Measurements from ENCODE around the gene CRIP1. TPM values are rescaled to one million over a fixed set of nuclear protein-coding genes. Genes with fewer than 3 reads are reported as not detected.

The CRIP1 gene
- polyA plus RNA-seq (ENCODE audit: insufficient read length in 4 of 4): 10 to 100 TPM; 27.4 to 44.0 (median 33.1) TPM

- no peak for DNase-seq (ENCODE audit: low read depth in 4 of 4, low spot score in 2 of 4)
Measured at GRCh38 chr14:105486163-105486973, at the start of gene CRIP1. TSS of gene CRIP1 (plus strand) at chr14:105486886. CDS start at chr14:105487260, 374 bp downstream.

- DNase-seq (ENCODE audit: low read depth in 4 of 4, low spot score in 2 of 4): no peak
Measured at GRCh38 chr14:105436891-105437722, 49.6 kb upstream of the CRIP1 start.

- no peak for DNase-seq (ENCODE audit: low read depth in 4 of 4, low spot score in 2 of 4)
Measured at GRCh38 chr14:105437723-105438500, 48.8 kb upstream of the CRIP1 start.

GRCh38 chr14:105439179-105439578 lies 47.5 kb upstream of the CRIP1 start:
- no peak for DNase-seq (ENCODE audit: low read depth in 4 of 4, low spot score in 2 of 4)

GRCh38 chr14:105439710-105440553 lies 46.8 kb upstream of the CRIP1 start:
- DNase-seq (ENCODE audit: low read depth in 4 of 4, low spot score in 2 of 4): no peak

GRCh38 chr14:105440554-105440900 lies 46.2 kb upstream of the CRIP1 start:
- DNase-seq (ENCODE audit: low read depth in 4 of 4, low spot score in 2 of 4): no peak

GRCh38 chr14:105440992-105441391 lies 45.7 kb upstream of the CRIP1 start:
- DNase-seq (ENCODE audit: low read depth in 4 of 4, low spot score in 2 of 4): no peak

- DNase-seq (ENCODE audit: low read depth in 4 of 4, low spot score in 2 of 4): no peak
Measured at GRCh38 chr14:105442125-105442524, 44.6 kb upstream of the CRIP1 start.

- DNase-seq (ENCODE audit: low read depth in 4 of 4, low spot score in 2 of 4): no peak
Measured at GRCh38 chr14:105442834-105443233, 43.9 kb upstream of the CRIP1 start.

GRCh38 chr14:105444859-105445258 lies 41.8 kb upstream of the CRIP1 start:
- no peak for DNase-seq (ENCODE audit: low read depth in 4 of 4, low spot score in 2 of 4)

- no peak for DNase-seq (ENCODE audit: low read depth in 4 of 4, low spot score in 2 of 4)
Measured at GRCh38 chr14:105445290-105445689, 41.4 kb upstream of the CRIP1 start.

- no peak for DNase-seq (ENCODE audit: low read depth in 4 of 4, low spot score in 2 of 4)
Measured at GRCh38 chr14:105445901-105446845, 40.5 kb upstream of the CRIP1 start.

- no peak for DNase-seq (ENCODE audit: low read depth in 4 of 4, low spot score in 2 of 4)
Measured at GRCh38 chr14:105446971-105447370, 39.7 kb upstream of the CRIP1 start.

GRCh38 chr14:105447651-105448640 lies 38.7 kb upstream of the CRIP1 start:
- DNase-seq (ENCODE audit: low read depth in 4 of 4, low spot score in 2 of 4): no peak

- DNase-seq (ENCODE audit: low read depth in 4 of 4, low spot score in 2 of 4): no peak
Measured at GRCh38 chr14:105448706-105449111, 38.0 kb upstream of the CRIP1 start.

GRCh38 chr14:105449276-105450122 lies 37.2 kb upstream of the CRIP1 start:
- no peak for DNase-seq (ENCODE audit: low read depth in 4 of 4, low spot score in 2 of 4)

GRCh38 chr14:105450123-105450505 lies 36.6 kb upstream of the CRIP1 start:
- no peak for DNase-seq (ENCODE audit: low read depth in 4 of 4, low spot score in 2 of 4)

Data from left renal cortex interstitium (tissue), 4 donors.